DND-41 (cell line): ENCODE results near the gene HKDC1.

Source experiments
- CTCF ChIP-seq: IDR thresholded peaks from 2 replicates; pipeline ENCODE4 v1.5.1; 2012; ENCODE audit warnings: borderline replicate concordance, low read length, moderate library complexity, mild to moderate bottlenecking; ENCODE audit not compliant: poor library complexity, severe bottlenecking; ENCODE audit errors: extremely low read depth
- EZH2 ChIP-seq: IDR thresholded peaks from 3 replicates; pipeline ENCODE4 v1.6.1; 2012; ENCODE audit warnings: borderline replicate concordance, low read depth, mild to moderate bottlenecking, moderate library complexity, low read length, inconsistent platforms; ENCODE audit not compliant: severe bottlenecking

GRCh38 chr10:69315610-69316312 is 95.6 kb downstream of the HKDC1 start:
- TF ChIP-seq CTCF (no peak), EZH2 (no peak)
